Right lobe of liver (tissue), 4 donors: ENCODE measurements around the gene DDX47.
"Not testable (repeated sequence)": the region's sequence is repeated elsewhere in the genome, so short reads cannot be mapped to it uniquely, and the experiment has no call there.

Experiments used
- POLR2A ChIP-seq: fragments of 450-650 bp; IDR thresholded peaks from one replicate; pipeline ENCODE4 v1.6.1; 2017; ENCODE audit warnings: antibody characterized with exemption, mild to moderate bottlenecking
- TF ChIP-seq, protein P1 (sequence below), 4 donors: fragments of 200-600 bp in 3 of 4; fragments of 450-650 bp in 1 of 4; IDR thresholded peaks; one replicate each; pipeline versions ENCODE4 v1.5.1 to v1.8.0; 2016 to 2022; ENCODE audit warnings: antibody characterized with exemption in 4 of 4, mild to moderate bottlenecking in 2 of 4
- donor health status: DM: no; HTN: no; CAD: no.
- donor health status: DM: no; HTN: no; CAD: no.
- donor health status: DM: no; HTN: yes; CAD: no.

DNA sequence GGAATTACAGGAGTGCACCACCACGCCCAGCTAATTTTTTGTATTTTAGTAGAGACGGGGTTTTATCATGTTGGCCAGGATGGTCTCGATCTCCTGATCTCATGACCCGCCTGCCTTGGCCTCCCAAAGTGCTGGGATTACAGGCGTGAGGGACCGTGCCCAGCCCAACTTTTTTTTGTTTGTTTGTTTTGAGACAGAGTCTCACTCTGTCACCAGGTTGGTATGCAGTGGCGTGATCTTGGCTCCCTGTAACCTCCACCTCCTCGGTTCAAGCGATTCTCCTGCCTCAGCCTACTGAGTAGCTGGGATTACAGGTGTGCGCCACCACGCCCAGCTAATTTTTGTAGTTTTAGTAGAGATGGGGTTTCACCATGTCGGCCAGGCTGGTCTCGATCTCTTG lies 28.3 kb downstream of the DDX47 start:
- TF ChIP-seq, protein P1, sequence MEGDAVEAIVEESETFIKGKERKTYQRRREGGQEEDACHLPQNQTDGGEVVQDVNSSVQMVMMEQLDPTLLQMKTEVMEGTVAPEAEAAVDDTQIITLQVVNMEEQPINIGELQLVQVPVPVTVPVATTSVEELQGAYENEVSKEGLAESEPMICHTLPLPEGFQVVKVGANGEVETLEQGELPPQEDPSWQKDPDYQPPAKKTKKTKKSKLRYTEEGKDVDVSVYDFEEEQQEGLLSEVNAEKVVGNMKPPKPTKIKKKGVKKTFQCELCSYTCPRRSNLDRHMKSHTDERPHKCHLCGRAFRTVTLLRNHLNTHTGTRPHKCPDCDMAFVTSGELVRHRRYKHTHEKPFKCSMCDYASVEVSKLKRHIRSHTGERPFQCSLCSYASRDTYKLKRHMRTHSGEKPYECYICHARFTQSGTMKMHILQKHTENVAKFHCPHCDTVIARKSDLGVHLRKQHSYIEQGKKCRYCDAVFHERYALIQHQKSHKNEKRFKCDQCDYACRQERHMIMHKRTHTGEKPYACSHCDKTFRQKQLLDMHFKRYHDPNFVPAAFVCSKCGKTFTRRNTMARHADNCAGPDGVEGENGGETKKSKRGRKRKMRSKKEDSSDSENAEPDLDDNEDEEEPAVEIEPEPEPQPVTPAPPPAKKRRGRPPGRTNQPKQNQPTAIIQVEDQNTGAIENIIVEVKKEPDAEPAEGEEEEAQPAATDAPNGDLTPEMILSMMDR (IDR thresholded peaks at IDR 0.05) = not testable (repeated sequence)
- TF ChIP-seq POLR2A = not testable (repeated sequence)
